ENCODE results near the gene MUC5AC. TPM values are rescaled to one million over a fixed set of nuclear protein-coding genes. Genes with fewer than 3 reads are reported as not detected.

MUC5AC gene
- total RNA-seq, 2 experiments from 2014 or later: not detected

DNA sequence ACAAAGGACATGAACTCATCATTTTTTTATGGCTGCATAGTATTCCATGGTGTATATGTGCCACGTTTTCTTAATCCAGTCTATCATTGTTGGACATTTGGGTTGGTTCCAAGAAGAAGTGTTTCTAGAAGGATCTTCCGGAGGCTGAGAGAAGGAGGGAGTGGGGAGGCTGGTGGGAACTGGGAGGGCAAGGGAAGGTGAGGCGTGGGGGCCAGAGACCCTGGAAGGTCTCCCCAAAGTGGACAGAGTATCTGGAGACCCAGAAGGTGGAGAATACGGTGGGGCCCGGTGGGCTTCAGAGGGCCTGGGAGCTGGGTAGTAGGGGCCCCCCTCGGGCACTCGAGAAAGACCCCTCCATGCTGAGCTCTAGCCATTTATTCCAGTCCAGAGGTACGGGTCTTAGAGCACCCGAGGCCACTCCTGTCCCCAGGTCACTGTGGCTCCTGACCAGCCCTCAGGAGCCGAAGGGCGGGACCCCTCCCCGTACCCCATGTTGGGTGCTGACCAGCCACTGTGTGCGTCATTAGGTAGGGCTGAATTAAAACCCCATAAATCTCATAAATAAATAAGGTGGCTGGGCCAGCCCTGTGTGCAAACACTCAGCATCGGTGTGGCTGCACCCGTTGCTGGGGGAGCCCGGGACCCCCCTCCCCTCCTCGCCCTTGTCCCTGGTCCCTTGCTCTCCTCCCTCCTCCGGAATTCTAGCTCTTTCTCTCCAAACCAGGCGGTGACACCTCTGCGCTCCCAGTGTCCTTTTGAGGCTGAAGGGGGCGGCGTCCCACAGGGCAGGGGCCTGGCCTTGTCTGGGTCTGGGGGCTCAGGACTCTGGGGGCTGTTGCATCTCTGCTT is 38.8 kb upstream of the MUC5AC start:
- no peaks in the 10 kb centered on the region for H3K79me2 ChIP-seq (ENCODE audit: insufficient read depth, low read depth, low read length)
- H3K4me1 ChIP-seq (ENCODE audit: insufficient read depth, low read length, poor library complexity, severe bottlenecking): no peaks in the 10 kb centered on the region
- DNase-seq (ENCODE audit: low spot score): no peak
- no peaks in the 10 kb centered on the region for H3K36me3 ChIP-seq (ENCODE audit: insufficient read depth, low read length)
- H3K9me2 ChIP-seq (ENCODE audit: insufficient read depth, low read length): no peaks in the 10 kb centered on the region
- CTCF ChIA-PET (ENCODE audit: unreplicated experiment): no interaction called here
- no TSS peak for BruUV-seq (replicated peaks)
- POLR2A ChIA-PET: interaction anchor here (0.9 kb wide), 1 partner anchor 16 kb away, joined by 3 read pairs; no protein-coding TSS in a partner anchor
- no peak overlapping the region for H2AFZ ChIP-seq (ENCODE audit: low read length)
- no peak overlapping the region for H3K4me2 ChIP-seq (ENCODE audit: low read length)
- H3K4me3 ChIP-seq (ENCODE audit: low read depth, low read length, poor library complexity, severe bottlenecking): no peak overlapping the region
- no peaks in the 10 kb centered on the region for H4K20me1 ChIP-seq (ENCODE audit: insufficient read depth, low read length)
- TF ChIP-seq, protein P1, sequence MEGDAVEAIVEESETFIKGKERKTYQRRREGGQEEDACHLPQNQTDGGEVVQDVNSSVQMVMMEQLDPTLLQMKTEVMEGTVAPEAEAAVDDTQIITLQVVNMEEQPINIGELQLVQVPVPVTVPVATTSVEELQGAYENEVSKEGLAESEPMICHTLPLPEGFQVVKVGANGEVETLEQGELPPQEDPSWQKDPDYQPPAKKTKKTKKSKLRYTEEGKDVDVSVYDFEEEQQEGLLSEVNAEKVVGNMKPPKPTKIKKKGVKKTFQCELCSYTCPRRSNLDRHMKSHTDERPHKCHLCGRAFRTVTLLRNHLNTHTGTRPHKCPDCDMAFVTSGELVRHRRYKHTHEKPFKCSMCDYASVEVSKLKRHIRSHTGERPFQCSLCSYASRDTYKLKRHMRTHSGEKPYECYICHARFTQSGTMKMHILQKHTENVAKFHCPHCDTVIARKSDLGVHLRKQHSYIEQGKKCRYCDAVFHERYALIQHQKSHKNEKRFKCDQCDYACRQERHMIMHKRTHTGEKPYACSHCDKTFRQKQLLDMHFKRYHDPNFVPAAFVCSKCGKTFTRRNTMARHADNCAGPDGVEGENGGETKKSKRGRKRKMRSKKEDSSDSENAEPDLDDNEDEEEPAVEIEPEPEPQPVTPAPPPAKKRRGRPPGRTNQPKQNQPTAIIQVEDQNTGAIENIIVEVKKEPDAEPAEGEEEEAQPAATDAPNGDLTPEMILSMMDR (conservative IDR thresholded peaks at IDR 0.05; ENCODE audit: low read length): no peak
- no peak for TF ChIP-seq EZH2phosphoT487 (IDR thresholded peaks at IDR 0.05; ENCODE audit: borderline replicate concordance, low read depth, low read length)
- intact Hi-C loops (cut with micrococcal nuclease; ENCODE audit: unreplicated experiment): loop anchor here (10.0 kb wide), 1 partner anchor 396 kb away; no protein-coding TSS in a partner anchor
- H3K27ac ChIP-seq (ENCODE audit: low read depth, low read length, poor library complexity, severe bottlenecking): no peak overlapping the region
- H3K9me3 ChIP-seq (ENCODE audit: low read length): no peaks in the 10 kb centered on the region

DNA sequence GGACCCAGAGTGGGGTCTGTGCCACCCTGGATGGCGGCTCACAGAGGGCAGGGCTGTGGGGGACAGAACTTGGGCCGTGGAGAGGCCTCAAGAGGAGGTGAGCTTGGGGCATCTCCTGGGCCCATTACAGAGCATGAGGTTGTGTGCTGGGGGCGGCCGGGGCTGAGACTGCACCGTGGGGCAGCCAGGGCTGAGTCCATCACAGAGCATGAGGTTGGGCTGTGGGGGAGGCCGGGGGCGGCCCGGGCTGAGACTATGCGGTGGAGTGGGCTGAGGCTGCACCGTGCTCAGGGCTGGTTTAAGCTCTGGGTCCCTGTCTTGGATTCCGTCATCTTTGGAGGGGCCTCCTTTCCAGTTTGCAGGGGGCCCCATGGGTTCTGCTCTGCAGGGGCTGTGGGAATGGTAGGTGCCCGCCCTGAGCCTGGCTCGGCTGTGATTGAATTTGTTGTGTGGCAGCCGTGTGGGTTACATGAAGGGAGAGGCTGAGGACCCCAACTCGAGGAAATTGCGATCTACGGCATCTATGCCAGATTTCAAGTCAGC is 38.1 kb upstream of the MUC5AC start:
- no peak overlapping the region for H2AFZ ChIP-seq (ENCODE audit: low read length)
- intact Hi-C loops (cut with micrococcal nuclease; ENCODE audit: unreplicated experiment): loop anchor here (10.0 kb wide), 1 partner anchor 395 kb away; no protein-coding TSS in a partner anchor
- POLR2A ChIA-PET: interaction anchor here (0.9 kb wide), 1 partner anchor 16 kb away, joined by 3 read pairs; no protein-coding TSS in a partner anchor
- no peak overlapping the region for H3K4me3 ChIP-seq (ENCODE audit: low read depth, low read length, poor library complexity, severe bottlenecking)
- DNase-seq (ENCODE audit: low spot score): no peak
- H3K4me1 ChIP-seq (ENCODE audit: insufficient read depth, low read length, poor library complexity, severe bottlenecking): no peaks in the 10 kb centered on the region
- no peaks in the 10 kb centered on the region for H4K20me1 ChIP-seq (ENCODE audit: insufficient read depth, low read length)
- CTCF ChIA-PET (ENCODE audit: unreplicated experiment): no interaction called here
- no peak overlapping the region for H3K4me2 ChIP-seq (ENCODE audit: low read length)
- TF ChIP-seq, protein P1 (conservative IDR thresholded peaks at IDR 0.05; ENCODE audit: low read length): no peak
- no peak for TF ChIP-seq EZH2phosphoT487 (IDR thresholded peaks at IDR 0.05; ENCODE audit: borderline replicate concordance, low read depth, low read length)
- H3K36me3 ChIP-seq (ENCODE audit: insufficient read depth, low read length): no peaks in the 10 kb centered on the region
- H3K79me2 ChIP-seq (ENCODE audit: insufficient read depth, low read depth, low read length): no peaks in the 10 kb centered on the region
- no peak overlapping the region for H3K27ac ChIP-seq (ENCODE audit: low read depth, low read length, poor library complexity, severe bottlenecking)
- BruUV-seq (replicated peaks): no TSS peak
- no peaks in the 10 kb centered on the region for H3K9me2 ChIP-seq (ENCODE audit: insufficient read depth, low read length)
- no peaks in the 10 kb centered on the region for H3K9me3 ChIP-seq (ENCODE audit: low read length)

Data from OCI-LY7 (cell line).